Activated T-cell treated with anti-CD3 and anti-CD28 coated beads, Interleukin-2, amount 50 U/mL, for 72 hours (primary cell): ENCODE results near the gene EIF4B. TPM values are rescaled to one million over a fixed set of nuclear protein-coding genes. Genes with fewer than 3 reads are reported as not detected.

Experiments
- ATAC-seq, 2 donors: fragments of 150-1000 bp; cut with Tn5 transposase; replicated peaks in 1 of 2; 2 replicates each; pipeline ENCODE4 v1.10.0; 2021; ENCODE audit warnings: moderate library complexity in 2 of 2, mild to moderate bottlenecking in 1 of 2
- DNase-seq, 2 donors: peaks; one replicate each; pipeline ENCODE4 v3.0.0; 2021 to 2022; ENCODE audit warnings: mixed read lengths in 1 of 2
- H3K27ac Mint-ChIP-seq: one replicate; pipeline ENCODE4 v1.8.0; 2022; ENCODE audit warnings: mild to moderate bottlenecking, moderate library complexity, mixed read lengths
- H3K27me3 Mint-ChIP-seq: one replicate; pipeline ENCODE4 v1.8.0; 2022; ENCODE audit warnings: low read depth, mixed read lengths
- H3K36me3 Mint-ChIP-seq, 2 donors: one replicate each; pipeline ENCODE4 v1.8.0; 2022; ENCODE audit warnings: mixed read lengths in 2 of 2, mild to moderate bottlenecking in 1 of 2; ENCODE audit not compliant: insufficient read depth in 2 of 2
- H3K4me1 Mint-ChIP-seq: one replicate; pipeline ENCODE4 v1.8.0; 2022; ENCODE audit warnings: low read depth, mixed read lengths
- H3K4me3 Mint-ChIP-seq, 2 donors: one replicate each; pipeline ENCODE4 v1.8.0; 2022; ENCODE audit warnings: mild to moderate bottlenecking in 2 of 2, mixed read lengths in 2 of 2, moderate library complexity in 2 of 2
- H3K9me3 Mint-ChIP-seq, 2 donors: one replicate each; pipeline ENCODE4 v1.8.0; 2022; ENCODE audit warnings: mixed read lengths in 2 of 2
- total RNA-seq, 2 donors: library from RNA; stranded (reverse); gene quantifications; one replicate each; pipeline ENCODE4 v1.2.3, GENCODE V29; 2022

The EIF4B gene
- total RNA-seq, 2 donors from 2014 or later, result 622 to 633 TPM

- DNase-seq, result no peak
- Mint-ChIP-seq H3K27me3 (no peaks in the 10 kb centered on the region), H3K27ac (peak overlapping the region; percentile 34), H3K4me1 (peaks cover 26% of the 10 kb centered on the region), H3K9me3 (no peaks in the 10 kb centered on the region), H3K36me3 (peaks cover 0 to 8% of the 10 kb centered on the region in 2 donors), H3K4me3 (no peak overlapping the region)
- ATAC-seq, result peak; percentile 34 to 45
Observed at GRCh38 chr12:53067074-53067992, 61.1 kb downstream of the EIF4B start.

GRCh38 chr12:53067993-53068770, 61.9 kb downstream of the EIF4B start:
- no peak overlapping the region for H3K4me3 Mint-ChIP-seq
- DNase-seq (no peak), ATAC-seq (no peak)
- no peaks in the 10 kb centered on the region for H3K27me3 Mint-ChIP-seq
- peaks cover 3 to 8% of the 10 kb centered on the region in 2 donors for H3K36me3 Mint-ChIP-seq
- H3K9me3 Mint-ChIP-seq, result no peaks in the 10 kb centered on the region
- no peak overlapping the region for H3K27ac Mint-ChIP-seq
- H3K4me1 Mint-ChIP-seq, result peaks cover 26% of the 10 kb centered on the region

- Mint-ChIP-seq H3K4me3 (no peak overlapping the region), H3K4me1 (peaks cover 30% of the 10 kb centered on the region), H3K27me3 (no peaks in the 10 kb centered on the region), H3K9me3 (no peaks in the 10 kb centered on the region), H3K36me3 (peaks cover 3 to 8% of the 10 kb centered on the region in 2 donors), H3K27ac (no peak overlapping the region)
- ATAC-seq (no peak), DNase-seq (no peak)
Observed at GRCh38 chr12:53068811-53069585, 62.7 kb downstream of the EIF4B start.

GRCh38 chr12:53069621-53070410, 63.6 kb downstream of the EIF4B start:
- ATAC-seq, result no peak

GRCh38 chr12:53070877-53071492, 64.7 kb downstream of the EIF4B start:
- H3K27ac Mint-ChIP-seq, result no peak overlapping the region
- no peak for ATAC-seq

More at GRCh38 chr12:53069621-53070410, 63.6 kb downstream of the EIF4B start:
- Mint-ChIP-seq H3K27ac (no peak overlapping the region), H3K4me3 (no peak overlapping the region), H3K9me3 (no peaks in the 10 kb centered on the region), H3K4me1 (peaks cover 34% of the 10 kb centered on the region), H3K36me3 (peaks cover 3 to 8% of the 10 kb centered on the region in 2 donors), H3K27me3 (no peaks in the 10 kb centered on the region)
- DNase-seq, result no peak

GRCh38 chr12:53071591-53072551, 65.6 kb downstream of the EIF4B start:
- Mint-ChIP-seq H3K27me3 (no peaks in the 10 kb centered on the region), H3K4me3 (no peak overlapping the region), H3K4me1 (peaks cover 19% of the 10 kb centered on the region), H3K9me3 (no peaks in the 10 kb centered on the region), H3K36me3 (peaks cover 0 to 3% of the 10 kb centered on the region in 2 donors), H3K27ac (peak overlapping the region; percentile 18)
- no peak for DNase-seq
- ATAC-seq, result no peak

More at GRCh38 chr12:53070877-53071492, 64.7 kb downstream of the EIF4B start:
- H3K9me3 Mint-ChIP-seq, result no peaks in the 10 kb centered on the region
- no peak overlapping the region for H3K4me3 Mint-ChIP-seq
- H3K36me3 Mint-ChIP-seq, result peaks cover under 1 to 3% of the 10 kb centered on the region in 2 donors
- no peak for DNase-seq
- H3K4me1 Mint-ChIP-seq, result peaks cover 27% of the 10 kb centered on the region
- H3K27me3 Mint-ChIP-seq, result no peaks in the 10 kb centered on the region

GRCh38 chr12:53073881-53074280, 67.6 kb downstream of the EIF4B start:
- no peak overlapping the region for H3K27ac Mint-ChIP-seq

GRCh38 chr12:53074283-53074998, 68.2 kb downstream of the EIF4B start:
- Mint-ChIP-seq H3K27me3 (no peaks in the 10 kb centered on the region), H3K4me1 (peaks cover 33% of the 10 kb centered on the region), H3K9me3 (no peaks in the 10 kb centered on the region), H3K27ac (peak overlapping the region; percentile 2), H3K4me3 (no peak overlapping the region), H3K36me3 (peaks cover 2 to 4% of the 10 kb centered on the region in 2 donors)
- ATAC-seq, result no peak
- DNase-seq, result no peak

More at GRCh38 chr12:53073881-53074280, 67.6 kb downstream of the EIF4B start:
- Mint-ChIP-seq H3K27me3 (no peaks in the 10 kb centered on the region), H3K4me1 (peaks cover 33% of the 10 kb centered on the region), H3K36me3 (peaks cover 2 to 4% of the 10 kb centered on the region in 2 donors), H3K4me3 (no peak overlapping the region), H3K9me3 (no peaks in the 10 kb centered on the region)
- ATAC-seq (no peak), DNase-seq (no peak)

- Mint-ChIP-seq H3K27ac (no peak overlapping the region), H3K4me1 (peaks cover 38% of the 10 kb centered on the region), H3K27me3 (no peaks in the 10 kb centered on the region), H3K36me3 (peaks cover 2 to 4% of the 10 kb centered on the region in 2 donors), H3K4me3 (no peak overlapping the region), H3K9me3 (no peaks in the 10 kb centered on the region)
- DNase-seq (no peak), ATAC-seq (no peak)
Observed at GRCh38 chr12:53074999-53075370, 68.7 kb downstream of the EIF4B start.

- H3K9me3 Mint-ChIP-seq, result no peaks in the 10 kb centered on the region
- DNase-seq, result no peak
- H3K27ac Mint-ChIP-seq, result peak overlapping the region; percentile 17
- peaks cover 2 to 4% of the 10 kb centered on the region in 2 donors for H3K36me3 Mint-ChIP-seq
- peaks cover 48% of the 10 kb centered on the region for H3K4me1 Mint-ChIP-seq
- no peak overlapping the region for H3K4me3 Mint-ChIP-seq
- ATAC-seq, result no peak
- no peaks in the 10 kb centered on the region for H3K27me3 Mint-ChIP-seq
Observed at GRCh38 chr12:53076461-53076860, 70.2 kb downstream of the EIF4B start.
